HG03460 (cell line): ENCODE data around the gene TEAD1.

Experiments
- ATAC-seq: cut with Tn5 transposase; IDR thresholded peaks from one replicate; pipeline ENCODE4 v1.9.1; 2021; ENCODE audit not compliant: unreplicated experiment

TEAD1 gene

DNA sequence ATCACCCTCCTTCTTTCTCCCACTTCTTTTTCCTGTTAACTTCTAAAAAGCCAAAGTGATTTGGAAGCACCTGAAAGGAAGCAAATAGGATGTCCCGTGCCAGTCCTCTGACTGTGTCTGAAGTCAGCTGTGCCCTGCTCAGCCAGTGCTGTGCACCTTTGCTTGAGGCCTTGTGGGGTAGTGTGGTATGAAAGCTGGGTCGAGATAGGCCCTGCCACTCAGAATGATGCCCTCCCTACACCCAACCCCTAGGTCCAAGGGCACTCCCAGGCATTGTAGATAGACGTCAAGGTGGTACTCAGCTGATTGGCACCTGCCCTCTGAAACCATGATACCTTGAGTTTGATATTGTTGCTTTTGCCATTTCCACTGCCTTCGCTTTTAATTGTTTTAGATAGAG lies 251.3 kb downstream of the TEAD1 start:
- ATAC-seq, result no peak

DNA sequence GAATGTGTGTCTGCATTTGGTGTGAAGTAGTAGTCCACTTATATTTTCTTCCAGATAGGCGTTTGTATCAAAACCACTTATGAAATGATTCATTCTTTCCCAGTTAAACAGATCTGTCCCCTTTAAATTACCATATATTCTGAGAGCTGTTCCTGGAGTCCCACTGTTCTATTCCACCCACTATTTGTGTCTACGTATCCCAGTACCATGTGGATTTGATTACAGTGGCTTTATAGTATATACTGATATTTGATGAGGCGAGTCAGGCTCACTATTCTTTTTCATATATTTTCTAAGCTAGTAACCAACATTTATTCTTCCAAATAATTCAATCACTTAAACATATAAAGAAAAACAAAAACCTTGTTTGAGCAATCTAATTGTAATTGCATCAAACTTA lies 253.0 kb downstream of the TEAD1 start:
- no peak for ATAC-seq

DNA sequence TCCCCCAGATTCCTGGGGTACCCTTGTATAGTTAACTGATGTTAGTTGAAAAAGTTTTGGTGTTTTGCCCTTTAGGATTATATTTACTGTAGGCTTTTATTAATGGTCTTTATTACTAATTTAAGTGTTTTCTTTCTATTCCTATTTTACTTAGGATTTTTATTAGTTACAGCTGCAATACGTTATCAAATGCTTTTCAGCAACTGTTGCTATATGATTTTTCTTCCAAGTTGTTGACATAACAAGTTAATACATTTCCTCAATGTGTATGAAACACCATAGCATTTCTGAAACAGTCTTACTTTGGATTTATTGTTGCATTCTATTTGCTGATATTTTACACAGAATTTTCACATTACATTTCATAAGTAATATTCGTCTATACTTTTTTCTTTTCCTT lies 253.7 kb downstream of the TEAD1 start:
- ATAC-seq, result no peak

DNA sequence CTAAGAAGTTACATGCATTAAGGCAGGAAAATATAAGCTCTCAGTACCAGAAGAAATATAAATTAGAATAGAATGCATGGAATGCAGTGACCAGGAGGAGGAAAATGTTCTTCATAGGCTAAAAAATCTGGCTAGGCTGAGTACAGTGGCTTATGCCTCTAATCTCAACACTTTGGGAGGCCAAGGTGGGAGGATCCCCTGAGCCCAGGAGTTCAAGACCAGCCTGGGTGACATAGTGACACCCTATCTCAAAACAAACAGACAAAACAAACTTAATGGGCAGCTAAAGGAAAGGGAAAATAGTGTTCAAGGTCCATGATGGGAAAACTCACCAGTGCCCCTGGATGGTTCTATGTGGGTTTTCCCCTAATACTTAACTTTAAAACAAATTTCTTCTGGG lies 256.6 kb downstream of the TEAD1 start:
- ATAC-seq, result no peak

DNA sequence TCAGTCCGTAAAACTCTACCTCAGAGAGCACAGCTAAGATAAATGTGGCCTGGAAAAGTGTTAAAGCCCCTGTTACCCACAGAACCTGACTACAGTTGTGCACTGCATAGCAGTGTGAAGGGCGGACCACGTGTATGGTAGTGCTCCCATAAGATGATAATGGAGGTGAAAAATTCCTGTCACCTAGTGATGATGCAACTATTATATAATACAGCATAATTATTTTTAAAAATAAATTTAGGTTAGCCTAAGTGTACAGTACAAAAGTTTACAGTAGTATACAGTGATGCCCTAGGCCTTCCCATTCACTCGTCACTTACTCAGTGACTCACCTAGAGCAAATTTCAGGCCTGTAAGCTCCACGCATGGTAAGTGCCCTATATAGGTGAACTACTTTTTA lies 258.3 kb downstream of the TEAD1 start:
- ATAC-seq, result no peak

DNA sequence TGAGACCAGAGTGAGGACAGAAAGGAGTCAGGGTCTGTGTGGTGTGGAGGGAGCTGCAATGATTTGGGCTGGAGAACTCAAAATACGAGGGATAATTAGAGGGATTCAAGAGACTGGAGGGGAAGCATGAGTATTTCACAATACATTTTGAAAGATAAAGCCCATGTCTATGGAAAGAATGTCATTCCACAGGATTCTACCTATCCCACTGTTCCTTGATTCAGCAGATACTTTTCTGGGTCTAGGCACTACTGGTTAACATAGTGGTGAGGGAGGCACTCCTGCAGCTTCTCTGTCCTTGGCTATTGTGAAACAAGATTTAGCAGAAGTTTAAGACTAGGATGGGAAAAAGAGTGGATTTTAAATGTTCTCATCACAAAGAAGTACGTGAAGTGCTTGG lies 262.0 kb downstream of the TEAD1 start:
- no peak for ATAC-seq

DNA sequence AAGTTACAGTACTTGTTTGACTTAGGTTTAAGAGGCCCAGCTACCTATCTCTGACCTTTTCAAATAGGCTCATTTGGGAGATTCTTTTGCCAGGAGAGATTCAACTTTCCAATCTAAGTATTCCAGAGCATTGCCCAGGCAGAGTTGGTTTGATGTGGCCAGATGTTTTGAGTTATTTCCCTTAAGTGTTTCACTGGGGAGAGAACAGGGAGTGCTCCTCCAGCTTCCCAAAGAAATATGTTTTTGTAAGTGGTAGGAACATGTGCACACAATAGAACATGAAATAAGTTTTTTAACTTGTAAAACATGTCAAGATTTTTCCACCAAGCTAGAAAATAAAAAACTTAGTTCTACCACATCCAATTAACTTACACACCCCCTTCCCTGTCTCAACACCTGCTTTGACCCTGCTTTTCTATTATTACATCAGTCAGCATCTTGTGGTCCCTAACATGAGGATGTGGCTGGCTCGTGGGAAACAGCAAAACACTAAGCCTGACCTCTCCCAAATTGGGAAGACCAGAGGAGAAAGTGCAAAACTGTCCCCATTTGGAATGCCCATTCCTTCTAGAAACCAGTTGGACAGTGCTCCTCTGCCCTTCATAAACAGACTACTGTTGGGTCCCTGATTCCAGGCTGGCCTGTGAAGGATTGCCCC lies 264.5 kb downstream of the TEAD1 start:
- ATAC-seq, result no peak

DNA sequence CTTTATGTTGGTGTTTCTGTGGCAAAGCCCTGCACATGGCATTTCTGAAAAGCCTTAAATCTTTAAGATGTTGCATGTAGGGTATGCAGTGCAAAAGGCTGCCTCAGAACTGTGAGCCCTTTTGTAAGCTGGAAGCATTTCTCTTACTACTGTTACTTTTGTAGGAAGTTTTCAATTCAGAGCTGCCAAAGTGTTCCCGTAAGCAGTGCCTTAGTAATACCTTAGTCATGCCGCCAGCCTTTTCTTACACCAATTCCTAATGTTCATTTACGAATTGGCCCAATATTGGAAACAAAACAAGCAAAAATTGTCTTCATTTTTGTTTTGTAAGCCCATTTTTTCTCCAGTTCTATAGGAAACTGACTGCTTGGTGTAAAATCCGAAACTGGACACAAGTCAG lies 267.4 kb downstream of the TEAD1 start:
- no peak for ATAC-seq

DNA sequence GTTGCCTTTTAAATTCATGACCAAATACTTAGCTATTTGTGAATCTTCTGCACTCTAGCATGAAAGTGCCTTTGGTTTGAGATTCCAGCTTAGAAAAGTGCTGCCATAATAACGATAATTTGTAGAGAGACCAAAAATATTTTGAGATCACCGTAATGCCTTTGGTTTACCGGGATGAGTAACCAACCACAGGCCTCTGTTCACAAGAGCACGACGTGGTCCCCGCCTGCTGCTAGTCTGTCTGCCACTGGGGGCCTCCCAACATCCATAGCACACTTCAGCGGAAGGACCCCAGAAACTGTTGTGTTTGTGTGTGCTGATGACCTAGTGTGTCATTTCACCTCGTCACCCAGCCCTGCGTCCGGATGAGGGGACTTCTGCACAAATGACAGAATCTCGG lies 267.9 kb downstream of the TEAD1 start:
- ATAC-seq, result no peak

DNA sequence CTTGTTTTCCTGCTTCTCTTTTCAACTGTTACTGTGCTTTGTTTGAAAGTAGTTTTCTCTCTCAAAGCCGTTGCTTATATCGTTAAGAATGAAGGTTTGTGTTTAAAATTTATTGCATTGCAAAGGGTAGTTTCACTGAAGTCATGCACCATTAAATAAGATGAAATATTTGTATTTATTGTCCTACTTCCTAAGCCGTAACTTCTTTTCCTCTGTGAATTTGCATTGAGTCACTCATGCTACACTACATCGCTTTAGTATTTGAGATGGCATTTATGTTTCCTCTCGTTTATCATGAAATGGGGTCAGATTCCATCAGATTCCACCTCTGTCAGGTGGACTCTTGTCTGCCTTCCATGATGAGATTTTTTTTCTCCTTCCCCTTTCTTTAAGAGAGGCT lies 269.1 kb downstream of the TEAD1 start:
- ATAC-seq, result no peak

DNA sequence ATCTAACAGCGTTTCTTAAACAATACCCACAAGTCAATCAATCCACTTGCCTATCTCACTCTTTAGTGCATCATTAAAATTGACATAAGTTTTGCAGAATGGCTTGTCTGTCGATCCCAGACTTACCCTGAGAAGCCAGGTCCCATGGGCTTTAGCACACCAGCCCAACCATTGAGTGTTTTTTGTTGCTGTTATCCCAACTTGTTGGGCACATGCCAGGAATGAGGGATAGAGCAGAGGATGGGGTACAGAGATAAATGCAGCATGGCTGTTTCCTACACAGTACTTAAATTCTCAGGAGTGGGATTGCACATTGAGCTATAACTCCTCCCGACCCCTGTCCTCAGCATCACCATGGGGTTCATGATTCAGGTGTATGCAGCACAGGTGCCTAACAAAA lies 270.7 kb downstream of the TEAD1 start:
- no peak for ATAC-seq

DNA sequence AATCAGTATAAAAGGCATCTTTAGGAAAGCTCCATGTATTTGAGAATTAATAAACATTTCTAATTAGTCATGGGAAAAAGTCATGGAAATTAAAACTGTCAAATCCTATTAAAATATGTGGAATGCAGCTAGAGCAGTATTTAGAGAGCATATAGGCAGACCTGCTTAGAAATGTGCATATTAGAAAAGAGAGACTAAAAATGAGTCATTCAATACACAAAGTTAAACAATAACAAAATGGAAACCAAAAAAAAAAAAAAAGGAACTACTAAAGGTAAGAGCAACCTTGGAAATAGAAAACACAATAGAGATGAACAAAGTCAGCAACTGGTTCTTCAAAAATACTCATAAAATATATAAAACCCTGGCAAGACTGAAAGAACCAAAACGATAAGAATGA lies 275.2 kb downstream of the TEAD1 start:
- ATAC-seq, result no peak

DNA sequence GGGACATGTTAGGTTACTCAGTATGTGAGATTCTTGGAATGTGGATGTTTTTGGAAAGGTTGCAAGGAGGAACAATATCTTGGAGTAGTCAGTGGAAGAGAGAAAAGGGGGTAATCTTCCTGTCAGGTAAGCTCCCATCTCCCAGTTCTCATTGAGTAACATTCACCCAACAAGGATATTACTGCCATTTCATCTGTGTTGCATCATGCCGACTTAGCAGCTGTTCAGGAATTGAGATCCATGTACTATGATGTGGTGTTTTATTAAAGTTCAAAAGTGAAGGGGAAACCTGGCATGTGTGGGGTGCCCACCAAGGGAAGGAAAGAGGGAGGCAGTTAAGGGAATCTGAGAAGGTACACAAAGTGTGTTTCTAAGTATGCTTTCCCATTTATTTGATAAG lies 276.4 kb downstream of the TEAD1 start:
- no peak for ATAC-seq

DNA sequence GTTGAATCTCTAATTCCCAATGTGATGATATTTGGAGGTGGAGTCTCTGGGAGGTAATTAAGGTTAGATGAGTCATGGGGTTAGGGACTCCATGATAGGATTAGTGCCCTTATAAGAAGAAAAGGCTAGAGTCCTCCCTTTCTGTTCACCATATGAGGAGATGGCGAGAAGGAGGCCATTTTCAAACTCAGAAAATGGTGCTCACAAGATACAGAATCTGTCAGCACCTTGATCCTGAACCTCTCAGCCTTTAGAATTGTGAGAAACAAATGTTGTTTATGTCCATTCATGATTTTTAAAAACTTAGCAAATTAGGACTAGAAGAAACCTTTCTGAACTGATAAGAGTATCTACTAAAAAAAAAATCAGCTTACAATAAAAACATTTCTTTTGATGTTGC lies 277.2 kb downstream of the TEAD1 start:
- ATAC-seq, result no peak

DNA sequence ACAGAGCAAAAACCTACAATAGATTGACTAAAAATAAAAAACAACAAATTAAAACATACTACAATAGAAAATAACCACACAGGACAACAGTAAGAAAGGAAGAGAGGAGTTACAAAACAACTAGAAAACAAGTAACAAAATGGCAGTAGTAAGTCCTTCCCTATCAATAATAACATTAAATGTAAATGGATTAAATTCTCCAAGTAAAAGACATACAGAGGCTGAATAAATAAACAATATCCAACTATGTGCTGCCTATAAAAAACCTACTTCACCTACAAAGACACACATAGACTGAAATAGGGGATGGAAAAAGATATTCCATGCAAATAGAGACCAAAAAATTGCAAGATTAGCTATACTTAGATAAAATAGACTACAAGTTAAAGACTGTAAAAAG lies 277.9 kb downstream of the TEAD1 start:
- no peak for ATAC-seq

DNA sequence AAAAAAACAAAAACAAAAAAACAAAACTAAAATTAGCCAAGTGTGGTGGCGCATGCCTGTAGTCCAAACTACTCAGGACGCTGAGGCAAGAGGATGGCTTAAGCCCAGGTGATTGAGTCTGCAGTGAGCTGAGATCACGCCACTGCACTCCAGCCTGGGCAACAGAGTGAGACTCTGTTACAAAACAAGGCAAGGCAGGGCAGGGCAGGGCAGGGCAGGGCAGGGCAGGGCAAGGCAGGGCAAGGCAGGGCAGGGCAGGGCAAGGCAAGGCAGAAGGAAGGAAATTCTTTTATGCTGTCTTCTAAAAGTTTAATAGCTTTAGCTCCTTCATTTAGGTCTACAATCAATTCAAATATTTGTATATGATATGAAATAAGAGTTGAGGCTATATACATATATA lies 284.8 kb downstream of the TEAD1 start:
- ATAC-seq, result no peak

DNA sequence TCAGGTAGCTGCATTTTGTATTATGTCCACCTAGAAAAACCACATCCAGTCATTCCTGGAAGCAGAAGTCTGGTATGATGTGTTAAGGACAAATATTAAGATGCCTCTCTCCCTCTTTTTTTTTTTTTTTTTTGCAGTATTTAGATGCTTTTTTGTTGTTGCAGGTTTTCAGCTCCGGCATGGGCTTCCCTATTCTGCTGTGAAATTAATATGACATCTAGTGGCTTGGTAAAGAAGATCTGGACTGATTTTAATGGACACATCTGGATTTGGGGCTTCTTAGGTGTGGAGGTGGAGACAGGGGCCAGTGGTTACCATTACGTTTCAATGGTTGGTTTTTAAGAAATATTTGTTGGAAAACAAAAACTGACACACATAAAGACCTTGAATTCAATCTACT lies 287.4 kb downstream of the TEAD1 start:
- no peak for ATAC-seq

DNA sequence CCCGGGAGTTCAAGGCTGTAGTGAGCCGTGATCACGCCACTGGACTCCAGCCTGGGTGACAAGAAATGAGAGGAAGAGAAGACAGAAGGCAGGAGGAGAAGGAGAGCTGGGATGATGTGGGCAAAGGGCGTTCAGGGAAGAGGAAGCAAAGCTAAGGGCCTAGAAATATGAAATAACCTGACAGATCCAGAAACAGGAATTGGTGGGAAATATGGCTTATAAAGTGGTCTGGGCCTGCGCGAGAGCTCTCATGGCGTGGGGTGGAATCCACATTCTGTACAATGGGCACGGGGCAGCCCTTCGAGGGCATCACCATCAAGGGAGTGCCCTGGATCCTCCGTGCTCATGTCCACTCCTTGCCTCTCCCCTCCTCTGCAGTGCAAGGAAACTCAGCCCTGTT lies 288.1 kb downstream of the TEAD1 start:
- ATAC-seq, result no peak

DNA sequence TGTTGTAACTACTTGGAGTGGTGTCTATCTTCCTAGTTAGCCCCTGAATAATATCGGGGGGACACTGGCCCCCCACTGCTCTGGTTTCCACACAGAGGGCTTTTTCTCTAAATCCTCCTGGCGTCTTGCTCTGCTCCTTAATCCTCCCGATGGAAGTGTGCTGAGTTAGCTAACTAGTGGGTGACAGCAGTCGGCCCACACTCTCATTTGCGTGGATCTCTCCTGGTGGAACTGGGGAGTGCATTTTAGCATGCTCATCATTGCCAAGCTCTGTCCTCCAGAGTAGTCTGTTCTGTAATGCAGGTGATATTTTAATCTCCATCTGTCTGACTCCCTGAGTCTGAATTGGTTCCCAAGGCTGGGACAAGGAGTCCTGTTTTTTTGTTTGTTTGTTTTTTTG lies 288.8 kb downstream of the TEAD1 start:
- no peak for ATAC-seq

DNA sequence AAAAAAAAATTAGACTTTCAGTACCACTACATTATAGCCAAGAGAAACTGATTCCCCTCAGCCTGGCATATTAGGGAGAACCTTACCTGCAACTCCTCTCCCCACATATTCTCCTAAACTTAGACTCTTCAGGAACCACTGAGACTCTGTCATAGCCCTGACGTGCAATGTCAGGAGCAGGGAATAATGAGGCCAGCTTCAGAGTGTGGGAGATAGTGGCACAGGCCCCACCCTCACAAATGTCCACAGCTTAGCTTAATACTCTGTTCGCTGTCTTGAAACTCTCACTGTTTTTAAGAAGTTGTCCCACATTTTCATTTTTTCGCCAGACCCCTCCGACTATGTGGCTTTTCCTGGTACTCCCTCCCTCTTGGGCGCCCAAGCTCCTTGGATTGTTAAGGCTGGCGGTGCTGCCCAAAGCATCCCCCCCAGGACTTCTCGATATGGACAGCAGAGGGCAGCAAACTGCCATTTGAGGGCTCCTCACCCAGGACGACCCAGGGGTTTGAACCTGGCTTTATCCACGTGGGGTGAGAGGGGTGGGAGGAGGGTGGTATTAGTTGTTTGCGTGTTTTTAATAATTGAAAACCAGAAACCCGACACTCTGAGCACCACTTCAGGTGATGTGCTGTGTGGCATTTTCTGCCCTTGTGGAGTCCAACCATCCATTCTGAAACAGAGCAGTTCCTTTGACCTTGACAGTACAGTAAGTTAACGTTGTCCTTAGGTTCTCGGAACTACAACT lies 289.7 kb downstream of the TEAD1 start:
- ATAC-seq, result peak; percentile 75

DNA sequence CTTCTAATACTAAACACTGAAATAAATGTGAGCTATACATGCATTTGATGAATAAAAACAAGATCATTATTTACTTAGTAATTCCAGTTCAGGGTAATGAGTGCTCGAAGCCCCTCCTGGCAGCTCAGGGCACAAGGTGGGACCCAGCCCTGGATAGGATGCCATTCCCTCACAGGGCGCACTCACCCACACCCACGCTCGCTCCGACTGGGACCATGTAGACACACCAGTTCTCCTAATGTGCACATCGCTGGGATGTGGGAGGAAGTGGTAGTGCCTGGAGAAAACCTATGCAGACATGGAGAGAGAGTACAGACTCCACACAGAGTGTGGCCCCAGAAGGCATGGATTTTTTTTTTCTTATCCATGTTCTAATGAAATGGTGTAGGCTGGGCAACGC lies 290.4 kb downstream of the TEAD1 start:
- ATAC-seq, result no peak

DNA sequence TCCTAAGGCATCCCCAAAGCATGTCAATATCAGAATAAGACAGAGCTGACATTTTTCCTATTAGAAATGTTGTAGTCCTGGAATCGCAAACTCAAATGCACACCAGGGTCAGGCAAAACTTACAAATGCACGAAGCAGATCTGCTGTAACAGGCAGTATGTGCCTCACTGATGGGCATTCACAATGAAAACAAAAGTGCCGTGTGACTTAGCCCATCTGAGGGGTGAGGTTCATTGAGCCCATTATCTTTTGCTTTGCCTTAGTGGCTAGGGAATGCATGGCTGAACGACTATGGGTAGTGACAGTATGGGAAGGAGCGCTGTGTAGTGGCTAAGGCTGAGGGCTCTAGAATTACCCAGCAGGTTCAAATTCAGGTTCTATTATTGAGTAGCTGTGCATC lies 291.8 kb downstream of the TEAD1 start:
- no peak for ATAC-seq

DNA sequence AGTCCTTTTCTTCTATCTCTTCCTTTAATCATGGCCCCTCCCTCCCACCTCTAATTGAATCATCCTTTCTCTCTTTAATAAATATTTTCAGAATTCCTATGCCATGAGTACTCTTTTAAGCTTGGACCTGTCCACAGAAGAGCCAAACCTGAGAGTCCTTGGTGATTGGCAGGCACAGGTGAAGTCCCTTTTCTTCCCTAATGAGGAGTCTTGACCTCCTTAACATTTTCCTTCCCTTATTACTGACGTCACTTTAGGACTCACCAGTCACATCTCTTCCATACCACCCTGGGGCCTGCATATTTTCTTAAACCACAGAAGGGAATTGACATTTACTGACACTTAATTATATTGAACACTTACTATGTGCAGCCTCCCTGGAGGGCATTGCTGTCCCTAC lies 293.9 kb downstream of the TEAD1 start:
- no peak for ATAC-seq
